Activated CD8-positive, alpha-beta memory T cell treated with anti-CD3 and anti-CD28 coated beads, Interleukin-2, amount 50 U/mL, for 4 hours (primary cell): ENCODE results near the gene PPT1.

ENCODE experiments used
- DNase-seq: peaks from one replicate; pipeline ENCODE4 v3.0.0-alpha.2; 2020

Gene PPT1

GRCh38 chr1:40092241-40092640 lies 4.8 kb downstream of the PPT1 start:
- DNase-seq: no peak

GRCh38 chr1:40090652-40091355 lies 6.2 kb downstream of the PPT1 start:
- no peak for DNase-seq

- DNase-seq: peak; percentile 38
These were observed 12.3 kb downstream of the PPT1 start for GRCh38 chr1:40084750-40085149.

- DNase-seq: no peak
These were observed 15.2 kb downstream of the PPT1 start for GRCh38 chr1:40081871-40082270.

GRCh38 chr1:40079774-40080400 lies 17.2 kb downstream of the PPT1 start:
- DNase-seq: no peak

GRCh38 chr1:40078512-40079333 lies 18.3 kb downstream of the PPT1 start:
- peak; percentile 45 for DNase-seq

- no peak for DNase-seq
These were observed 20.1 kb downstream of the PPT1 start for GRCh38 chr1:40076895-40077312.

GRCh38 chr1:40075266-40075665 lies 21.8 kb downstream of the PPT1 start:
- no peak for DNase-seq

- no peak for DNase-seq
These were observed 24.0 kb downstream of the PPT1 start for GRCh38 chr1:40073062-40073461.

- DNase-seq: no peak
These were observed 24.9 kb downstream of the PPT1 start for GRCh38 chr1:40072142-40072541.

- no peak for DNase-seq
These were observed 29.2 kb downstream of the PPT1 start for GRCh38 chr1:40067851-40068250.

GRCh38 chr1:40067023-40067422 lies 30.0 kb downstream of the PPT1 start:
- no peak for DNase-seq

GRCh38 chr1:40064797-40065499 lies 32.1 kb downstream of the PPT1 start:
- no peak for DNase-seq

- no peak for DNase-seq
These were observed 36.9 kb downstream of the PPT1 start for GRCh38 chr1:40059960-40060750.

- no peak for DNase-seq
These were observed 37.6 kb downstream of the PPT1 start for GRCh38 chr1:40059338-40059959.

GRCh38 chr1:40058453-40059337 lies 38.4 kb downstream of the PPT1 start:
- no peak for DNase-seq

GRCh38 chr1:40058097-40058452 lies 39.0 kb downstream of the PPT1 start:
- no peak for DNase-seq

- no peak for DNase-seq
These were observed 39.6 kb downstream of the PPT1 start for GRCh38 chr1:40057310-40058030.

GRCh38 chr1:40056519-40057309 lies 40.3 kb downstream of the PPT1 start:
- DNase-seq: no peak
